NB4 (cell line): Measurements from ENCODE around the gene CDH13.

Experiments used
- POLR2A ChIP-seq: IDR thresholded peaks from 2 replicates; pipeline ENCODE4 v1.6.1; 2011; ENCODE audit warnings: mild to moderate bottlenecking; ENCODE audit not compliant: insufficient read length; ENCODE audit errors: extremely low read depth
- TF ChIP-seq, protein P1 (sequence below): IDR thresholded peaks from one replicate; pipeline ENCODE4 v1.5.1; 2012; ENCODE audit warnings: low read depth, low read length

DNA sequence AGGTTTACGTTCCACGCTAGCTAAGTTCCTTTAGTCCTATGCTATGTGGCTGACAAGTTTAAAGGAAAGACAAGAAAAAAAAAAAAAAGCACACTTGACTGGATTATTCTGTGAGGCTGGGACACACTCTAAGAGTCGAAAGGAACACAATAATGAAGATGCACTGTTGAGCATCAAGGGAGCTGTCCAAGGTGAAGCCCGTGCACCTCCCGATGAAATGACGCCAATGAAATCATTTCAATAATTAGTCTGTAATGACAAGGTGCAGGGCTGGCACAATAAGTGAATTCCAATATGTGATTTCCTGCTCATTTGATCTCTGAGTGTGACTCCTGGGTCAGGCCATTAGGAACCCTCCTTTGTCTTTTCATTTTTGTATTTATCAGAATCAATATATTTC is 232.9 kb downstream of the CDH13 start:
- TF ChIP-seq, protein P1, sequence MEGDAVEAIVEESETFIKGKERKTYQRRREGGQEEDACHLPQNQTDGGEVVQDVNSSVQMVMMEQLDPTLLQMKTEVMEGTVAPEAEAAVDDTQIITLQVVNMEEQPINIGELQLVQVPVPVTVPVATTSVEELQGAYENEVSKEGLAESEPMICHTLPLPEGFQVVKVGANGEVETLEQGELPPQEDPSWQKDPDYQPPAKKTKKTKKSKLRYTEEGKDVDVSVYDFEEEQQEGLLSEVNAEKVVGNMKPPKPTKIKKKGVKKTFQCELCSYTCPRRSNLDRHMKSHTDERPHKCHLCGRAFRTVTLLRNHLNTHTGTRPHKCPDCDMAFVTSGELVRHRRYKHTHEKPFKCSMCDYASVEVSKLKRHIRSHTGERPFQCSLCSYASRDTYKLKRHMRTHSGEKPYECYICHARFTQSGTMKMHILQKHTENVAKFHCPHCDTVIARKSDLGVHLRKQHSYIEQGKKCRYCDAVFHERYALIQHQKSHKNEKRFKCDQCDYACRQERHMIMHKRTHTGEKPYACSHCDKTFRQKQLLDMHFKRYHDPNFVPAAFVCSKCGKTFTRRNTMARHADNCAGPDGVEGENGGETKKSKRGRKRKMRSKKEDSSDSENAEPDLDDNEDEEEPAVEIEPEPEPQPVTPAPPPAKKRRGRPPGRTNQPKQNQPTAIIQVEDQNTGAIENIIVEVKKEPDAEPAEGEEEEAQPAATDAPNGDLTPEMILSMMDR: no peak
- no peak for TF ChIP-seq POLR2A
